ENCODE results near the gene RRM2. TPM values are rescaled to one million over a fixed set of nuclear protein-coding genes. Genes with fewer than 3 reads are reported as not detected.

RRM2 gene
- total RNA-seq, 4 donors from 2014 or later, result 1.7 to 4.6 TPM; not detected in 2

DNA sequence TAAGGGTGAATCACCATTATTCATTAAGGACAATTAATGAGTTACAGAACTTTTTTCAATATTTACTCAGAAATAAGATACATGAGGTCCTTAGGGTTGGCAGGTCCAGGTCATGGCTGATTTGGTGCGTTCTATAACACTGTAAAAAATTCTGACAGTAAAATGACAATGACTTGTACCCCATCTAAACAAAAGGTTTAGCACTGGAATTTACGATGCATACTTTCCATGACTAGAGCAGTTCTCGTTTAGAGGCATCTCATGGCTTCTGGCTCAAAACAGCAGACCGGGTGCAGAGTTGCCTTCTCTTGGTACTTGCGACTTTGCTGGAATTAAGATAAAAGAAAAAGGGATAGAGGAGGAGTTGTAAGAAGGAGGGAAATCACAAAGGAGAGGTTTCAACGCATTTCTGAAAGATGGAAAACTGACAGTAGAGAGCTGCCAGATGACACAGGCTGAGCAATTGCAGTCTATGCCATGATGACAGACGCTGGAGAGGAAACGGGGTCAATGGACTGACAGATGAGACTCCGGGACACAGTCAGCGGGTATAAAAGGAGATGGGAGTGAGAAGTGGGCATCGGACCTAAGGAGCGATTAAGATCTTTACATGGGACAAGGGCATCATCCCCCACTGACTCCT, 38.2 kb upstream of the RRM2 start:
- H3K36me3 ChIP-seq, result no peaks in the 10 kb centered on the region
- WGBS, result 71% methylated on average over 12 of the region's 12 CpGs
- no peak overlapping the region for H3K27ac ChIP-seq (replicated peaks in 1 of 4)
- no peaks in the 10 kb centered on the region for H3K9me3 ChIP-seq
- TF ChIP-seq EP300 (IDR thresholded peaks at IDR 0.05) (no peak), POLR2A (IDR thresholded peaks at IDR 0.05; ENCODE audit: low read depth) (no peak), POLR2AphosphoS5 (IDR thresholded peaks at IDR 0.05) (no peak)
- TF ChIP-seq, protein P1, sequence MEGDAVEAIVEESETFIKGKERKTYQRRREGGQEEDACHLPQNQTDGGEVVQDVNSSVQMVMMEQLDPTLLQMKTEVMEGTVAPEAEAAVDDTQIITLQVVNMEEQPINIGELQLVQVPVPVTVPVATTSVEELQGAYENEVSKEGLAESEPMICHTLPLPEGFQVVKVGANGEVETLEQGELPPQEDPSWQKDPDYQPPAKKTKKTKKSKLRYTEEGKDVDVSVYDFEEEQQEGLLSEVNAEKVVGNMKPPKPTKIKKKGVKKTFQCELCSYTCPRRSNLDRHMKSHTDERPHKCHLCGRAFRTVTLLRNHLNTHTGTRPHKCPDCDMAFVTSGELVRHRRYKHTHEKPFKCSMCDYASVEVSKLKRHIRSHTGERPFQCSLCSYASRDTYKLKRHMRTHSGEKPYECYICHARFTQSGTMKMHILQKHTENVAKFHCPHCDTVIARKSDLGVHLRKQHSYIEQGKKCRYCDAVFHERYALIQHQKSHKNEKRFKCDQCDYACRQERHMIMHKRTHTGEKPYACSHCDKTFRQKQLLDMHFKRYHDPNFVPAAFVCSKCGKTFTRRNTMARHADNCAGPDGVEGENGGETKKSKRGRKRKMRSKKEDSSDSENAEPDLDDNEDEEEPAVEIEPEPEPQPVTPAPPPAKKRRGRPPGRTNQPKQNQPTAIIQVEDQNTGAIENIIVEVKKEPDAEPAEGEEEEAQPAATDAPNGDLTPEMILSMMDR (IDR thresholded peaks at IDR 0.05), result no peak
- peaks cover 0 to 20% (median 0%) of the 10 kb centered on the region in 4 donors for H3K27me3 ChIP-seq
- peaks cover 6 to 35% (median 32%) of the 10 kb centered on the region in 4 donors for H3K4me1 ChIP-seq
- no peak for DNase-seq (ENCODE audit: extremely low spot score)
- intact Hi-C loops (cut with DNase I), result no loop called here
- no peak overlapping the region for H3K4me3 ChIP-seq

DNA sequence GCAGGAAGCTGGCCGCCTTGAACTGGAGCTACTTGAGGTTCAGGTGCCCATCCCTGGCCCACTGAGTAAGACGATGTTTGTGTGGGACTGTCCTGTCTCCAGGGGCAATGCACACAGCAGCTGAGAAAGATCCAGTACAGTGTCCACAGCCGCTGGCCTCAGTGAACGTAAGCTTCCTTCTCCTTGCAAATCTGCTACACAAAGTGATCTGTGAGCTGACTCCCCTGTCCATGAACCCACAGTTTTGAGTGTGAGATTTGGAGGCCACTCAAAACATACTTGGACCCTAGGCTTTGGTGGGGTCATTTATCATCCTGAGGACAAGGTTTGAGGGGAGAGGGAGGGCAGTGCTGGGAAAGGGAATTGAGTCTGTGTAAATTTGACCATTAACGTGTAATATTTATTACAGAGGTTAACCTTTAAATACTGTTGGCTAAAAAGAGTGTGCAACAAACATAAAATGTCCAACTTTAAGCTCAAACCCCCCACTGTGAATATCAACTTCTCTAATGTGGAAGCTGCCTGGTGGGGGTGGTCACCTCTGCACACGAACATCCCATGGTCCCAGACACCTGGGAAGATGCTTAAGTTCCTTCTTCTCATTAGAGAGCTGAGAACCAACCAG, 37.4 kb upstream of the RRM2 start:
- Histone ChIP-seq H3K36me3 (no peaks in the 10 kb centered on the region), H3K9me3 (no peaks in the 10 kb centered on the region), H3K4me1 (peaks cover 6 to 30% (median 28%) of the 10 kb centered on the region in 4 donors), H3K4me3 (no peak overlapping the region), H3K27ac (replicated peaks in 1 of 4) (no peak overlapping the region), H3K27me3 (peaks cover 0 to 20% (median 0%) of the 10 kb centered on the region in 4 donors)
- DNase-seq (ENCODE audit: extremely low spot score), result no peak
- intact Hi-C loops (cut with DNase I), result no loop called here
- WGBS, result 60% methylated on average over 6 of the region's 6 CpGs
- TF ChIP-seq EP300 (IDR thresholded peaks at IDR 0.05), result no peak
- TF ChIP-seq, protein P1 (IDR thresholded peaks at IDR 0.05), result no peak
- no peak for TF ChIP-seq POLR2AphosphoS5 (IDR thresholded peaks at IDR 0.05)
- TF ChIP-seq POLR2A (IDR thresholded peaks at IDR 0.05; ENCODE audit: low read depth), result no peak

DNA sequence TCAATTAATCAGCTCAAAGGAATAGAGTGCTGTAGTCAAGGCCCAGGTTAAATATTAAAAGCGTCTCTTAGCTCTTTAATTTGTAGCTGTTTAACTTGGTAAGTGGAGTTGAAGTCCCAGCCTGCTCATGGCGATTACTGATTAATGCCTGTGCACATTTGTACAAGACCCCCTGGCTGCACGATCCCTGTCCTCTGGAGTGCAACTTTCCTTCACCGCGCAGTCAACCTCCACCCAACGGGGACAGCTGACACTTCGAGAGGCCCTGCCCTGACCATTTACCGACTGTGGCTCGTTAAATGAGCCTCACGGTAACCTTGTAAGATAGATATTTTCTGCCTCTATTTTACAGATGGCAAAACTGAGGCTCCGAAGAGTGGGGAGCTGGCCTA, 36.9 kb upstream of the RRM2 start:
- no peaks in the 10 kb centered on the region for H3K9me3 ChIP-seq
- no peak overlapping the region for H3K4me3 ChIP-seq
- peaks cover 2 to 25% (median 23%) of the 10 kb centered on the region in 4 donors for H3K4me1 ChIP-seq
- peaks cover 0 to 15% (median 2%) of the 10 kb centered on the region in 4 donors for H3K27me3 ChIP-seq
- no peak overlapping the region for H3K27ac ChIP-seq (replicated peaks in 1 of 4)
- no peak for DNase-seq (ENCODE audit: extremely low spot score)
- intact Hi-C loops (cut with DNase I), result no loop called here
- 93% methylated on average over 11 of the region's 11 CpGs for WGBS
- H3K36me3 ChIP-seq, result no peaks in the 10 kb centered on the region
- TF ChIP-seq POLR2AphosphoS5 (IDR thresholded peaks at IDR 0.05), result no peak
- no peak for TF ChIP-seq EP300 (IDR thresholded peaks at IDR 0.05)
- TF ChIP-seq POLR2A (IDR thresholded peaks at IDR 0.05; ENCODE audit: low read depth), result no peak

DNA sequence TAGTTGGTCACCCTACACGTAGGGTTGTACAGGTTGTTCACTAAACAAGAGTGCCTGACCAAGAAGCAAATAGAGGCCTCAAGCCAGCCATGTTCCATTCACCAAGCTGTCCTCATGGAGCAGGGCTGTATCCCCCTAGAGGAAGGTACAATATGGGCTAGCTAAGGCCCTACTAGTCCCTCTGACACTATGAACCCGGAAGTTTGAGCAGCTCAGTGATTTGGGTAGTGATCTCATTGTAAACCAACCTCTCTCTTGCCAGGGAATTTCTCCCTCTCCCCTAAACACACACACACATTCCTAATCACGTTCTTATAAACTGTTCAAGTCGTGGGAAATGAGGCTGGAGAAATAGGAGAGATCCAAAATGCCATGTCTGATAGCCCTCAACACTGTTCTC, 35.6 kb upstream of the RRM2 start:
- no peak for DNase-seq (ENCODE audit: extremely low spot score)
- no peaks in the 10 kb centered on the region for H3K36me3 ChIP-seq
- WGBS, result 60% methylated on average over 4 of the region's 4 CpGs
- TF ChIP-seq EP300 (IDR thresholded peaks at IDR 0.05) (no peak), POLR2AphosphoS5 (IDR thresholded peaks at IDR 0.05) (no peak), POLR2A (IDR thresholded peaks at IDR 0.05; ENCODE audit: low read depth) (no peak)
- TF ChIP-seq, protein P1 (IDR thresholded peaks at IDR 0.05), result no peak
- peaks cover 0 to 24% (median 4%) of the 10 kb centered on the region in 4 donors for H3K27me3 ChIP-seq
- H3K9me3 ChIP-seq, result no peaks in the 10 kb centered on the region
- peaks cover 0 to 28% (median 25%) of the 10 kb centered on the region in 4 donors for H3K4me1 ChIP-seq
- no peak overlapping the region for H3K4me3 ChIP-seq
- intact Hi-C loops (cut with DNase I), result no loop called here
- H3K27ac ChIP-seq (replicated peaks in 1 of 4), result no peak overlapping the region

DNA sequence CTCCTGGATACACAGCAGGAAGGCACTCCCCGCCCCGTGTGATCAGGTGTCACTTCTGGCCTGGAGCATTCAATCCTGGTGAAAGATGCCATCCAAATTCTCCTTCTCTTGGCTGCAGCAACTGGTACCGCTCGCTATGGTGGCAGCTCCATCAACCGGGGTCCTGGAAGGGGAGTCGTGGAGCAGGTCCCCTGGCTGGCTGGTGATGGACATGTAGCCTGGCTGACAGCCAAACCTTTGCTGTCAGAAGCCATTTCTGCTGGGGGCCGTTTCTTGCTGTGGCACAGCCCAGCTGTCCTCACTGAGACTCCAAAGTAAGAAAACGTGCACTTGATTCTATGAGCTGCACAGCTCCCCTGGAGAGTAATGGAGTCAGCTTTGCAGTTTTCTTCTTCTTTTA, 35.2 kb upstream of the RRM2 start:
- DNase-seq (ENCODE audit: extremely low spot score), result no peak
- TF ChIP-seq, protein P1 (IDR thresholded peaks at IDR 0.05), result no peak
- TF ChIP-seq EP300 (IDR thresholded peaks at IDR 0.05), result no peak
- no peak for TF ChIP-seq POLR2A (IDR thresholded peaks at IDR 0.05; ENCODE audit: low read depth)
- TF ChIP-seq POLR2AphosphoS5 (IDR thresholded peaks at IDR 0.05), result no peak
- Histone ChIP-seq H3K9me3 (no peaks in the 10 kb centered on the region), H3K36me3 (no peaks in the 10 kb centered on the region), H3K27ac (replicated peaks in 1 of 4) (no peak overlapping the region), H3K27me3 (peaks cover 0 to 25% (median 4%) of the 10 kb centered on the region in 4 donors), H3K4me3 (no peak overlapping the region), H3K4me1 (peaks cover 0 to 28% (median 25%) of the 10 kb centered on the region in 4 donors)
- 69% methylated on average over 7 of the region's 8 CpGs for WGBS
- intact Hi-C loops (cut with DNase I), result no loop called here
